HepG2 (cell line): ENCODE measurements around the gene FMNL2. TPM values are rescaled to one million over a fixed set of nuclear protein-coding genes. Genes with fewer than 3 reads are reported as not detected.
A peak's percentile ranks its signal among the peaks of the same experiment; 100 is the strongest.

Experiments used
- EHMT2 ChIP-seq: fragments of 200-600 bp; sonication (generic); IDR thresholded peaks from 2 replicates; pipeline ENCODE4 v1.7.0; 2017; ENCODE audit warnings: antibody characterized with exemption, low read depth, low read length, borderline replicate concordance
- ELF4 ChIP-seq: sonication (generic); formaldehyde crosslinking; IDR thresholded peaks from 2 replicates; pipeline ENCODE4 v1.5.0; 2020; ENCODE audit warnings: missing genetic modification reagents, mild to moderate bottlenecking, moderate library complexity, borderline replicate concordance
- HDAC6 ChIP-seq: fragments of 200-600 bp; sonication (generic); IDR thresholded peaks from 2 replicates; pipeline ENCODE4 v1.7.0; 2017; ENCODE audit warnings: mild to moderate bottlenecking, antibody characterized with exemption, low read length, low read depth
- HNF1A ChIP-seq, 2 experiments: sonication (generic) in 1 of 2; formaldehyde crosslinking in 1 of 2; IDR thresholded peaks; 2 replicates each; pipeline versions ENCODE4 v1.4.0 to v1.6.1; 2016 to 2020; ENCODE audit warnings: borderline replicate concordance in 1 of 2, low read depth in 1 of 2, mild to moderate bottlenecking in 1 of 2, missing genetic modification reagents in 1 of 2
- HNF4A ChIP-seq: sonication (generic); formaldehyde crosslinking; IDR thresholded peaks from 2 replicates; pipeline ENCODE4 v1.4.0; 2020; ENCODE audit warnings: missing genetic modification reagents
- NFIC ChIP-seq: IDR thresholded peaks from 2 replicates; pipeline ENCODE4 v1.6.1; 2012; ENCODE audit warnings: mild to moderate bottlenecking, low read length, inconsistent platforms
- REPIN1 ChIP-seq: sonication (generic); formaldehyde crosslinking; IDR thresholded peaks from 2 replicates; pipeline ENCODE4 v1.8.0; 2022; ENCODE audit warnings: missing genetic modification reagents, low read depth, mild to moderate bottlenecking, borderline replicate concordance
- REXO4 ChIP-seq: sonication (generic); formaldehyde crosslinking; IDR thresholded peaks from 2 replicates; pipeline ENCODE4 v1.8.0; 2022; ENCODE audit warnings: missing genetic modification reagents, mild to moderate bottlenecking, borderline replicate concordance
- RFX3 ChIP-seq: IDR thresholded peaks from 2 replicates; pipeline ENCODE4 v1.6.1; 2016; ENCODE audit warnings: missing biosample characterization, missing genetic modification reagents
- SMAD3 ChIP-seq: sonication (generic); formaldehyde crosslinking; IDR thresholded peaks from 2 replicates; pipeline ENCODE4 v1.4.0; 2020; ENCODE audit warnings: missing genetic modification reagents
- SP1 ChIP-seq, 2 experiments: fragments of 450-650 bp in 1 of 2; sonication (generic) in 1 of 2; formaldehyde crosslinking in 1 of 2; IDR thresholded peaks; 2 replicates each; pipeline versions ENCODE4 v1.4.0 to v1.6.1; 2016 to 2020; ENCODE audit warnings: missing genetic modification reagents in 1 of 2
- ZFP91 ChIP-seq: sonication (generic); formaldehyde crosslinking; IDR thresholded peaks from 2 replicates; pipeline ENCODE4 v1.9.0; 2022; ENCODE audit warnings: missing genetic modification reagents, mild to moderate bottlenecking, borderline replicate concordance
- ZNF34 ChIP-seq: sonication (generic); formaldehyde crosslinking; IDR thresholded peaks from 2 replicates; pipeline ENCODE4 v1.4.0; 2020; ENCODE audit warnings: mild to moderate bottlenecking, missing genetic modification reagents, borderline replicate concordance
- ZNF530 ChIP-seq: sonication (generic); formaldehyde crosslinking; IDR thresholded peaks from 2 replicates; pipeline ENCODE4 v1.5.0; 2020; ENCODE audit warnings: low read depth, mild to moderate bottlenecking, missing genetic modification reagents
- ZNF781 ChIP-seq: sonication (generic); formaldehyde crosslinking; IDR thresholded peaks from 2 replicates; pipeline ENCODE4 v1.5.1; 2020; ENCODE audit warnings: borderline replicate concordance, mild to moderate bottlenecking, missing genetic modification reagents; ENCODE audit errors: not compliant biosample characterization
- ZUFSP ChIP-seq: sonication (generic); formaldehyde crosslinking; IDR thresholded peaks from 2 replicates; pipeline ENCODE4 v1.9.0; 2021; ENCODE audit warnings: missing genetic modification reagents, mild to moderate bottlenecking, borderline replicate concordance
- polyA plus RNA-seq, 8 experiments: library from polyadenylated mRNA; depleted of rRNA in 3 of 8; stranded (reverse) in 7 of 8; unstranded in 1 of 8; fragments of >200 nt; fragmentation: Illumina TruSeq in 4 of 8; extraction: Trizol in 4 of 8; gene quantifications; 2 replicates each; pipeline versions ENCODE4 v1.2.1 to v1.2.3, GENCODE V29; 2011 to 2016; ENCODE audit warnings: low read depth in 4 of 8, missing spikeins in 1 of 8, mixed read lengths in 1 of 8; ENCODE audit not compliant: insufficient read depth in 1 of 8
- total RNA-seq, 5 experiments: library from RNA; depleted of rRNA; stranded (reverse); fragments of >200 nt; fragmentation: Illumina TruSeq; extraction: Trizol; gene quantifications; 2 replicates each; pipeline ENCODE4 v1.2.3, GENCODE V29; 2016; ENCODE audit warnings: low read depth in 1 of 5
- TF ChIP-seq, protein P1 (sequence below): sonication (generic); formaldehyde crosslinking; IDR thresholded peaks from 2 replicates; pipeline ENCODE4 v1.4.0; 2020; ENCODE audit warnings: mild to moderate bottlenecking, missing genetic modification reagents

FMNL2 gene
- total and polyA plus RNA-seq, 2 of the 13 experiments (the other 11 are each of a cell fraction or from before 2014, with no cell fraction given) = 66.5 to 67.7 TPM

DNA sequence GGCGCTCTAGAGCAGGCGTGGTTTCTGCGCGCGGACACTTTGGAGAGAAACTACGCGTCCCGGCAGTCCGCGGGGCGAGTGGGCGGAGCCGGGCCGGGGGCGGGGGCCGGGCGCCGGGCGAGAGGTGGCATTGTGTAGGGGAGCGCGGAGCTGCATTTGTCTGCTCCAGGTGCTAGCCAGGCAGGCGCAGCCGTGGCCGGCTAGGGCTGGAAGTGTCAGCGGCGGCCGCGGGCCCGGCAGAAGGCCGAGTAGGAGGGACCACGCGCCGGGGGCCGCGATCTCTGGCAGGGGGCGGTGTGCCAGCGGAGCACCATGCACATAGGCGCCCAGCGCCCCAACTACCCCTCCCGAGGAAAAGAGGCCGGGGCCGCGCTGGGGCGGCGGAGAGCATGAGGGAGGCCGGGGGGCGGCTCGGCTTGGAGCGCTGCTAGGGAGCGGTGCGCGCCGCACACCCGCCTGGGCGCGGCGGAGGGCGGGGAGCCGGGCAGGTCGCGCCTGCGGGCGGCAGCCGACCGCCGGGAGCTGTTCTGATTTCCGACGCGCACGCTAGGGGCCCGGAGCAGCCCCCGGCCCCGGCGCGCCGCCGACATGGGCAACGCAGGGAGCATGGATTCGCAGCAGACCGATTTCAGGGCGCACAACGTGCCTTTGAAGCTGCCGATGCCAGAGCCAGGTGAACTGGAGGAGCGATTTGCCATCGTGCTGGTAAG lies at the start of gene FMNL2 (continued):
- TF ChIP-seq ZFP91 = peak; percentile 82; the same call in 1 of the 2 replicates
- TF ChIP-seq SP1 (IDR thresholded peaks at IDR 0.05) = no peak
- peak; percentile 98 for TF ChIP-seq SP1 (CRISPR knock-in tag; IDR thresholded peaks at IDR 0.05)
- TF ChIP-seq, protein P1, sequence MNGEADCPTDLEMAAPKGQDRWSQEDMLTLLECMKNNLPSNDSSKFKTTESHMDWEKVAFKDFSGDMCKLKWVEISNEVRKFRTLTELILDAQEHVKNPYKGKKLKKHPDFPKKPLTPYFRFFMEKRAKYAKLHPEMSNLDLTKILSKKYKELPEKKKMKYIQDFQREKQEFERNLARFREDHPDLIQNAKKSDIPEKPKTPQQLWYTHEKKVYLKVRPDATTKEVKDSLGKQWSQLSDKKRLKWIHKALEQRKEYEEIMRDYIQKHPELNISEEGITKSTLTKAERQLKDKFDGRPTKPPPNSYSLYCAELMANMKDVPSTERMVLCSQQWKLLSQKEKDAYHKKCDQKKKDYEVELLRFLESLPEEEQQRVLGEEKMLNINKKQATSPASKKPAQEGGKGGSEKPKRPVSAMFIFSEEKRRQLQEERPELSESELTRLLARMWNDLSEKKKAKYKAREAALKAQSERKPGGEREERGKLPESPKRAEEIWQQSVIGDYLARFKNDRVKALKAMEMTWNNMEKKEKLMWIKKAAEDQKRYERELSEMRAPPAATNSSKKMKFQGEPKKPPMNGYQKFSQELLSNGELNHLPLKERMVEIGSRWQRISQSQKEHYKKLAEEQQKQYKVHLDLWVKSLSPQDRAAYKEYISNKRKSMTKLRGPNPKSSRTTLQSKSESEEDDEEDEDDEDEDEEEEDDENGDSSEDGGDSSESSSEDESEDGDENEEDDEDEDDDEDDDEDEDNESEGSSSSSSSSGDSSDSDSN = peak; percentile 99
- TF ChIP-seq ZNF530 (CRISPR knock-in tag) = no peak; the same call in 1 of the 2 replicates
- TF ChIP-seq SMAD3 = peak; percentile 60; the same call in 1 of the 2 replicates
- TF ChIP-seq REPIN1 (CRISPR knock-in tag) = peak; percentile 84
- TF ChIP-seq RFX3 (CRISPR knock-in tag) = no peak
- no peak; the same call in 1 of the 2 replicates for TF ChIP-seq HDAC6
- TF ChIP-seq HNF1A (IDR thresholded peaks at IDR 0.05; ENCODE audit: low read depth) = no peak
- peak; percentile 69; the same call in 1 of the 2 replicates for TF ChIP-seq HNF1A (CRISPR knock-in tag; IDR thresholded peaks at IDR 0.05; ENCODE audit: borderline replicate concordance)
- TF ChIP-seq EHMT2 = no peak
- no peak for TF ChIP-seq ZNF781
- no peak for TF ChIP-seq ELF4 (CRISPR knock-in tag)
- peak; percentile 48; the same call in 1 of the 2 replicates for TF ChIP-seq ZNF34 (CRISPR knock-in tag)
- no peak for TF ChIP-seq ZUFSP
- 0 out of 2 replicates have a peak, but pooled peaks have one; percentile 4 for TF ChIP-seq HNF4A (CRISPR knock-in tag)
- TF ChIP-seq NFIC = no peak
- TF ChIP-seq REXO4 (CRISPR knock-in tag) = 0 out of 2 replicates have a peak, but pooled peaks have one; percentile 14
